ENCODE data around the gene BIN2. TPM values are rescaled to one million over a fixed set of nuclear protein-coding genes. Genes with fewer than 3 reads are reported as not detected.
"Not testable (repeated sequence)": the region's sequence is repeated elsewhere in the genome, so short reads cannot be mapped to it uniquely, and the experiment has no call there.

The BIN2 gene
- total and polyA plus RNA-seq, 12 donors, result 0.57 to 13.2 (median 1.5) TPM

DNA sequence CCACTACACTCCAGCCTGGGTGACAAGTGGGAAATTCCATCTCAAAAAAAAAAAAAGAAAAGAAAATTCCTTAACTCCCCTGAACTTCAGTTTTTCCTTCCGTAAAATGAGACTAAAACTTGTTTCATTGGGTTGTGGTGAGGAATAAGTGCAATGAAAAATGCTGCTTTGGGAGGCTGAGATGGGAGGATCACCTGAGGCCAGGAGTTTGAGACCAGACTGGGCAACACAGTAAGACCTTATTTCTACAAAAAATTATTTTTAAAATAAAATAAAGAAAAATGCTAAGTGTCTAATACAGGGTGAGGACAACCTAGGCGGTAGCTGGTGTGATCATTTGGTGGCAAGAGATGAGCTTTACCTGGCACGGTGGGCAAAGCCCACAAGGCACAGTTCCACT is 60.6 kb downstream of the BIN2 start:
- ATAC-seq, result no peak

DNA sequence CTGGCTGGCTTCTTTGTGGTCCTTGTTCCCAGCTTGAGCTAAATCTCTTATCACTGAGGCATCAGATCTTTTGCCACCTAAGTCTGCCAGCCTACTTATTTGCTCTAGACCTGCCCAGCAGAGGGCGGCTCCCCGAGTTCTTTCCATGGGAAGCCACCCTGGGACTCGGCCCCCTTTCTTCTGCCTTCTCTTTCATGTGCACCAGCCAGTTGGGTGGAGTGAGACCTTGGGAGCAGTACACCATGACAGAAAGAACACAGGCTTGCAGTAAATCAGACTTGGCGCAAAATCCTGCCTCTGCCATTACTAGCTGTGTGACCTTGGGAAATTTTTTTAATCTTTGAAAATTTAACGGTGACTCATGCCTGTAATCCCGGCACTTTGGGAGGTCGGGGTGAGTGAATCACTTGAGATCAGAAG is 61.2 kb downstream of the BIN2 start:
- peaks cover 0 to 8% (median 0%) of the 10 kb centered on the region in 9 donors for H3K4me1 ChIP-seq
- no peak overlapping the region for H3K27ac ChIP-seq
- no peaks in the 10 kb centered on the region for H3K27me3 ChIP-seq
- 65 to 74% methylated on average over 7 of the region's 7 CpGs for WGBS, 2 donors
- ATAC-seq, result peak in 1 of 8 donors; percentile 20
- intact Hi-C loops (cut with DNase I), result no loop called here
- TF ChIP-seq, protein P1, sequence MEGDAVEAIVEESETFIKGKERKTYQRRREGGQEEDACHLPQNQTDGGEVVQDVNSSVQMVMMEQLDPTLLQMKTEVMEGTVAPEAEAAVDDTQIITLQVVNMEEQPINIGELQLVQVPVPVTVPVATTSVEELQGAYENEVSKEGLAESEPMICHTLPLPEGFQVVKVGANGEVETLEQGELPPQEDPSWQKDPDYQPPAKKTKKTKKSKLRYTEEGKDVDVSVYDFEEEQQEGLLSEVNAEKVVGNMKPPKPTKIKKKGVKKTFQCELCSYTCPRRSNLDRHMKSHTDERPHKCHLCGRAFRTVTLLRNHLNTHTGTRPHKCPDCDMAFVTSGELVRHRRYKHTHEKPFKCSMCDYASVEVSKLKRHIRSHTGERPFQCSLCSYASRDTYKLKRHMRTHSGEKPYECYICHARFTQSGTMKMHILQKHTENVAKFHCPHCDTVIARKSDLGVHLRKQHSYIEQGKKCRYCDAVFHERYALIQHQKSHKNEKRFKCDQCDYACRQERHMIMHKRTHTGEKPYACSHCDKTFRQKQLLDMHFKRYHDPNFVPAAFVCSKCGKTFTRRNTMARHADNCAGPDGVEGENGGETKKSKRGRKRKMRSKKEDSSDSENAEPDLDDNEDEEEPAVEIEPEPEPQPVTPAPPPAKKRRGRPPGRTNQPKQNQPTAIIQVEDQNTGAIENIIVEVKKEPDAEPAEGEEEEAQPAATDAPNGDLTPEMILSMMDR (IDR thresholded peaks at IDR 0.05), result peak in 5 of 9 donors; percentile 18 to 35 (median 27)
- no peak for DNase-seq
- no peaks in the 10 kb centered on the region for H3K9me3 ChIP-seq
- H3K36me3 ChIP-seq, result no peaks in the 10 kb centered on the region
- H3K4me3 ChIP-seq, result no peak overlapping the region

More for the DNA sequence above, 60.6 kb downstream of the BIN2 start:
- Histone ChIP-seq H3K4me3 (no peak overlapping the region), H3K36me3 (no peaks in the 10 kb centered on the region), H3K9me3 (no peaks in the 10 kb centered on the region), H3K27me3 (no peaks in the 10 kb centered on the region), H3K4me1 (peaks cover 0 to 14% (median 0%) of the 10 kb centered on the region in 9 donors), H3K27ac (no peak overlapping the region)
- 95 to 99% methylated on average over 3 of the region's 3 CpGs for WGBS, 2 donors
- TF ChIP-seq, protein P1 (IDR thresholded peaks at IDR 0.05), result no peak
- DNase-seq, result no peak
- intact Hi-C loops (cut with DNase I), result no loop called here

DNA sequence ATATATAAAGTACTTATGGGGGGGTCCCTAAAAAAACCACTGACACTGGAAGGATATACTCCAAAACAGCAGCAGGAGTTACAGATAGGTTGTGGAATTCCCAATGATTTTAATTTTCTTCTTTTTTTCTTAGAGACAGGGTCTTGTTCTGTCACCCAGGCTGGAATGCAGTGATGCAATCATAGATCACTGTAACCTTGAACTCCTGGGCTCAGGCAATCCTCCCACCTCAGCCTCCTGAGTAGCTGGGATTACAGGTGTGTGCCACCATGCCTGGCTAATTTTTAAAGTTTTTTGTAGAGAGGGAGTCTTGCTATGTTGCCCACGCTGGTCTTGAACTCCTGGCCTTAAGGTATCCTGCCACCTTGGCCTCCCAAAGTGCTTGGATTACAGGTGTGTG is 64.4 kb downstream of the BIN2 start:
- ATAC-seq; H3K9me3 ChIP-seq; H3K4me1 ChIP-seq; H3K36me3 ChIP-seq; H3K27ac ChIP-seq; DNase-seq; H3K27me3 ChIP-seq; H3K4me3 ChIP-seq; intact Hi-C loops (cut with DNase I): not testable (repeated sequence)
- 96 to 100% methylated on average over 1 of the region's 1 CpG for WGBS, 2 donors

DNA sequence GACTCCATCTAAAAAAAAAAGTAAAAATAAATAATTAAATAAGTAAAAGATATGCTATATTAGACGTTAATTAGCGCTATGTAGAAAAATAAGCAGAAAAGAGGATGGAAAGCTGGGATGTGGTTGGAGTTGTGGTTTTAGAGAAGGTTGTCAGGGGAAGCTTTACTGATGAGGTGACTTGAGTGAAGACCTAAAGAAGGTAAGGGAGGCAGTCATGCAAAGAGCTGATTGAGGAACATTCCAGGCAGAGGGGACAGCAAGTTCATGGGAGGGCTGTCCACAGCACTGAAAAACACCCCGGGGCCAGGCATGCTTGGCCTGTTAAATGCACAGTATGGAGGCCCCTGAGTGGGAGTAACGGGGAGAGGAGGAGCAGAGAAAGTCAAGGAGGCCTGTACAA is 69.4 kb downstream of the BIN2 start:
- 86 to 90% methylated on average over 4 of the region's 4 CpGs for WGBS, 2 donors
- intact Hi-C loops (cut with DNase I), result no loop called here
- no peak for ATAC-seq

DNA sequence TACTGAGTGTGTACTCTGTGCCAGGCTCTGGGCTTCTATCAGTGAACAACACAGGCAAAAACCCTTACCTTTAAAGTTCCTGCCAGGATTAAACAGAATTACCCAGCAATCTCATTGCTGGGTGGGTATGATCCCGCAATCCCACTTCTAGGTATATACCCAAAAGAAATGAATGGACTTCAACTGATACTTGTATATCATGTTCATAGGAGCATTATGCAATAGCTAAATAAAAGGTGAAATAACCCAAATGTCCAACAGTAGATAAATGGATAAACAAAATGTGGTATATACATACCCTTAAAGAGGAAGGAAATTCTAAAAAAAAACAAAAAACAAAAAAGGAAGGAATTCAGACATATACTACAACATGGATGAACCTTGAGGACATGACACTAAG is 70.7 kb downstream of the BIN2 start:
- no peak for DNase-seq
- TF ChIP-seq, protein P1 (IDR thresholded peaks at IDR 0.05), result no peak
- intact Hi-C loops (cut with DNase I), result no loop called here
- Histone ChIP-seq H3K36me3 (peaks cover 0 to 9% (median 0%) of the 10 kb centered on the region in 9 donors), H3K9me3 (no peaks in the 10 kb centered on the region), H3K4me1 (peaks cover 0 to 9% (median 0%) of the 10 kb centered on the region in 9 donors), H3K4me3 (no peak overlapping the region), H3K27me3 (no peaks in the 10 kb centered on the region), H3K27ac (no peak overlapping the region)
- 96 to 97% methylated on average over 1 of the region's 1 CpG for WGBS, 2 donors
- no peak for ATAC-seq

More for the DNA sequence above, 69.4 kb downstream of the BIN2 start:
- no peak overlapping the region for H3K4me3 ChIP-seq
- peaks cover 0 to 9% (median 0%) of the 10 kb centered on the region in 9 donors for H3K4me1 ChIP-seq
- no peaks in the 10 kb centered on the region for H3K9me3 ChIP-seq
- no peak overlapping the region for H3K27ac ChIP-seq
- peaks cover 0 to 9% (median 0%) of the 10 kb centered on the region in 9 donors for H3K36me3 ChIP-seq
- H3K27me3 ChIP-seq, result no peaks in the 10 kb centered on the region
- no peak for DNase-seq
- TF ChIP-seq, protein P1 (IDR thresholded peaks at IDR 0.05), result no peak
